Renal pelvis (tissue), 4 donors: Measurements from ENCODE around the gene LDLRAD4. TPM values are rescaled to one million over a fixed set of nuclear protein-coding genes. Genes with fewer than 3 reads are reported as not detected.

ENCODE experiments used
- DNase-seq: peaks from one replicate; pipeline ENCODE4 v3.0.0-alpha.2; 2013
- polyA plus RNA-seq, 3 donors: library from polyadenylated mRNA; unstranded; fragments of 120-200 nt; gene quantifications; one replicate each; pipeline ENCODE4 v1.2.1, GENCODE V29; 2013; ENCODE audit not compliant: insufficient read length in 3 of 3

The LDLRAD4 gene
- polyA plus RNA-seq, 3 donors, result 9.0 to 11.3 (median 10.6) TPM

- DNase-seq, result no peak
These were observed 61.7 kb downstream of the LDLRAD4 start for GRCh38 chr18:13280070-13280795.

DNA sequence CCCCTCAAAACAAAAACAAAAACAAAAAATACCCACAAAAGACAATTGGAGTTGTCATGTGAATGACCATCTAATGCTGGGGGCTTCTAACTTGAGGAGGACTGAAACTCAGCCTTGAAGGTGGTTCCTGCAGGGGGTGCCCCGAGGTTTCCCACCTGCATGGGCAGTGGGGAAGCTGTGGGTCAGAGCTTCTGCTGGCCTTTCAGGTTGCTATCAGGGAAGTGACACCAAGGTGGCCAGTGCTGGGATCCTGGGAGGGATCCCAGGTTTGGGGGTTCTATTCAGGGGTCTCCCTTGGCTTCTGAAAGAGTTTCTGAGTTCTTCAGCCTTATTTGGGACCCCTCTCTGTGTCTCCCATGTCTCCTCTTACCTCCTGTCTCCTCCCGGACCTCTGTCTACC, 62.8 kb downstream of the LDLRAD4 start:
- no peak for DNase-seq

GRCh38 chr18:13283746-13284145, 65.2 kb downstream of the LDLRAD4 start:
- no peak for DNase-seq

DNA sequence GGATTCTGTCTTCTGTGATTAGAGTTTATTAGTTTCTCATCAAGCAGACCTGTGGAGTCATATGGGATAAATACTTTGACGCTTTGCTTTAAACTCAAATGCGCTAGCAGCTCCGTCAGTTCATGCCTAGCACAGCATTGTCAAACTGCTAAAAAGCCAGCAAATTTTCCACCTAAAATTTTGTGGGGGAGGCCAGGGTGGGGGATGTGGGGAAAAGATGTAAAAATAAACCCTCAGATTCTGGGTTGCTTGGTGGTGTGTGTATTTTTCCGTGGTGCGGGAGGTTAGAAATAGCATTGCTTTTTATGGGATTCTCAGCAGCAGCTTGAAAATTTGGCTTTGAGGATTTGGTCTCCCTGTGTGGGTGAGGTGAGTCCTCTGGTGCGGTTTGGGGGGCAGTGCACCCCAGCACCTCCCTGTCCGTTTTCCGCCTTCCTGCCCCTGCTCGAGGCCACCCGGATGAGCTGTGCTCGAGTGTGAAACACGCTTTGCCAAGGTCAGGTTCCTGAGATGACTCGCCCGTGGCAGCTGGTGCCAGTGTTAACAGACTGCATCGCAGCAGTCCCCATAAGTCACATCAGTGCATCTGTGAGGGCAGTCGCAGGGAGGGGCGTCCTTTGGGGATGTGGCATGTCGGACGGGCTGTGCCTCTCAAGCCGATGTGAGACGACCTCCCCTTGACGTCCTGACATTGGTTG, 65.9 kb downstream of the LDLRAD4 start:
- DNase-seq, result no peak

DNA sequence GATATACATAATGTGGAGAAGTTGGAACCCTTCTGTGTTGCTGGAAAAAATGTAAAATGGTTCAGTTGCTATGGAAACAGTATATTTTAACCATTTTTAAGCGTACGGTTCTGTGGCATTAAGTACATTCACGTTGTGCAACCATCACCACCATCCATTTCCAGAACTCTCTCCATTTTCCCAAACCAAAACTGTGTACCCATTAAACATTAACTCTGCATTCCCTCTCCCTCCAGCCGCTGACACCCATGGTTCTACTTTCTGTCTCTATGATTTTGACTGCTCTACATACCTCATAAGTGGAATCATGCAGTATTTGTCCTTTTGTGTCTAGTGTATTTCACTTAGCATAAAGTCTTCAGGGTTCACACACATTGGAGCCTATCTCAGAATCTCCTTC, 67.3 kb downstream of the LDLRAD4 start:
- no peak for DNase-seq

- DNase-seq, result no peak
These were observed 68.0 kb downstream of the LDLRAD4 start for GRCh38 chr18:13286456-13287125.

DNA sequence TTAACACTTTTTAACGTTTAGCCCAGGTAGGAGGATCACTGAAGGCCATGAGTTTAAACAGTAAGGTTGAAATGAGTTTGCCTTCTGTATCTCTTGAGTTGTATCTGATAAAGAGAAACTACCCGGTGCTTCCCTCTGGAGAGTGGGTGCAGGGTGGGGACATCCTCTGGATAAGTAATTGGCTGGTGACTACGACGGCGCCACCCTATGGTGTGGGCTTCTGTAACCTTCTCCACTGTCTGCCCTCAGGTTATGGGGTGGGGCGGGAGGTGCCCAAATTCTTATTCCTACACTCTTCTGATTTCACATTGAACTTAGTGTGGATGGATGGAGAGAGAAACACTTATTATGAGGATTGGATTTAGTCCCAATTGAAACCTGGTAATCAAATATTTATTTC, 68.8 kb downstream of the LDLRAD4 start:
- DNase-seq, result no peak

GRCh38 chr18:13288509-13289133, 70.1 kb downstream of the LDLRAD4 start:
- no peak for DNase-seq

DNA sequence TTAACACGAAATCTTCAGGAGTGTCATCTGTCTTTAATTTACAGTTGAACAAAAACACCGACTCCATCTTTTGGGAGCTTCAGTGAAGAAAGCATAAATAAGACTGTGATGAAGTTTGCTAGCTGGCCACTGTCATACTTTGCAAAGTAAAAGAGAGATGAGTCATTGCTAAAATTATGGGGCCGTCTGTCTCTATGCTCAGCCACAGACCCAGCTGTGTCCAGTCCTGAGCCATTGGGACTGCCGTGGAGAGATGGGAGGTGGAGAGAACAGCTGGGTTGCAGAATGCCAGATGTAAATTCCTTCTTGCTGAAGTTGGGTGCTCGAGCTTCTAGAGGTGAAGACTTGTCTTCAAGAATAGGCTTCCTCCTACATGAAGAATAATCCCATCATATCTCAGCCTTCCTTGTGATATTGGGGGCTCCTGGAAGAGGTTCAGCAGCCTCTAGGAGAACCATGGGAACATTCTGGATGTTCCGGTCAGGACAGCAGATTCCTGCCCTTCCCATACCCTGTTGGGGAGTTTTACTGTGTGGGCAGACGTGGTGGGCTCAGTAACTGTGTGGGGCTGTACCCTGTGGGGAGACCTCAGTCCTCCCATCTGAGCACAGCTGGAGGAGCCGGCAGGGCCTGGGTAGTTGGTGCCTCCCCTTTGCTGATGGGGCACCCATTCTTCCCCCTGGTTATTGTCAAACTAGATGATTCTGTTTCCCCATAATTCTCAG, 71.1 kb downstream of the LDLRAD4 start:
- no peak for DNase-seq

DNA sequence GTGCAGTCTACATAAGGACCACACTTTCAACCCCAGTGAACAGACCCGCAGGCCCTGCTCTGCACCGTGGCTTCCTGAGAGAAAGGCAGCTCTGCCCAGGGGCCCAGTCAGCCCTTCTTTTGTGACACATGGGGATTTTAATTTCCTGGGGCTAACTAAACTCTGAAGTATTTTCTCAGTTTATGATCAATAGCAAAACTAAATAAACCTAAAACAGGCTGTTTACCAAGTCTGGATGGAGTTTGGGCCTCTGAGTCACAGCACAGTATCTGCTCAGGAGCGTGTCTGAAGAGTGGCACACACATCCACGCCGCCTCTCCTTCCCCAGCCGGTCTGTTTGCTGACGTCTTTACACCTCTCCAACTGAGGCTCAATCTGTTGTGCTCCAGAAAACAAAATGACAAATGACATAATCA, 72.3 kb downstream of the LDLRAD4 start:
- DNase-seq, result no peak

DNA sequence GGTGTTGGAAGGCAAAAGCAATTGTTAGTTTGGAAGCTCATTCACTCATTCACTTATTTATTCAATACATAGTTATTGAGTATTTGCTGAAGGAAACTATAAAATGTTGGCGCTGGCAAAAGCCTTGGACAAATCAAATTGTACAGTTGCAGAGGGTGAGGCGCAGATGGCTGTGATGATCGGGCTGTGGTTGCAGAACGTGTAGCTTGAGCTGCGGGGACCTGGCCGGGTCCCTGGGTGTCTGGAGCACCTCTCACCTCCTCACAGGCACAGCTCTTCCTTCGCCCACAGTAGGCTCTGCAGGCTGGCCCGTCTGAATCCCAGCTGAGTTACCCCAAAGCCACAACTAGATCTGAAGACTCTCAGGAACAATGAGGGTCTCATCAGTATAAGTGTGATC, 72.7 kb downstream of the LDLRAD4 start:
- DNase-seq, result no peak

- DNase-seq, result no peak
These were observed 73.3 kb downstream of the LDLRAD4 start for GRCh38 chr18:13291745-13292447.

DNA sequence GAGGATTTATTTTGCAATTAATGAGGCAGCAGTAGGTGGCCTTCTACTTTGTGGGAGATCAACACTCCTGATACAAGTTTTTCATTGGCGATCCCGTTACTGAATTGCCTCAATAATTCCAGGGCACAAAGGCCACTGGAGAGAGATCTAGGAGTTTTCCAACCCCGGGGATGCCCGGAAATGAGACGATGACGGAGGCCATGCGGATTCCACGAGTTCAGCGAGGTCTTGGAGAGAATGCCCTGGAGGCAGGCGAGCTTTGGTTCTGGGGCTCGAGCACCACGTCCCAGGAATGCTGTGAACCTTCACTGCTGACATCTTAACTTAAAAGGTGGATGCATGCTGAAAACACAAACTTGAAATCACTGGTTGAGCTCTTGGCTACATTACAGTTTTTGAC, 74.2 kb downstream of the LDLRAD4 start:
- no peak for DNase-seq

DNA sequence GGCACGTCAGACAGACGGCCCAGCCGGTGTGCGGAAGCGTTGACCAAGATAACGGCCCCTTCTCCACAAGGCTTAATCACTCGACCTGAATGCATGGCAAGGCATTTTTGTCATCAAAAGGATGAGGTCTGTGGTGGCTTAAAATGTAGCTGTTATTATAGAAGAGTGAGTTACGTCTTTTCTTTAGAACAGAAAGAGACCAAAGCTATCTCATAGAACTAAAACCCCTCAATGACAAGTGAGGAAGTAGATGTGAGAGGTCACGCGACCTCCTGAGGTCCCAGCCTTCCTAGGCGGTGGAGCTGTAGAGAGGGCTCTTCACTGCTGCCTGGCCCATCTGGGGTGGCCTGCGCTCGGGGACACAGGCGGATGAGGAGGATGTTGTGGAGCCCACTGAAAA, 75.7 kb downstream of the LDLRAD4 start:
- no peak for DNase-seq

DNA sequence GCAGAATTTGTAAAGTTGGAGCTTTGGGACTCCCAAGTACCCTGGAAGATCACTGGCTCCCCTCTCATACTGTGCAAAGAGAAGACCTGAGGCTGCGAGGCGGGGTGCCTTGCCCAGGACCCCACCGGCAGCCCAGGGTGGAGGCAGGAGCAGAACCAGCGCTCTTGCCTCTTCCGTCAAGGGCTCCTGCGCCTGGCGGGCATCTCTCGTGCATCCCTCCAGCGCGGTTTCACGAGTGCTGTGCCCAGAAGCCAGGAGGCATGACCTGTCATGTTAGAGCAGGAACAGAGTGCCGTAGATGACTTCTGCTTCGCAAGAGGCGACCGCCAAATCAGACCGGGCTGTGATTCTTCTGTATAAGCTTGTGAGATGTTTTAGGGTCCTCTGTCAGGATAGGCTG, 77.3 kb downstream of the LDLRAD4 start:
- no peak for DNase-seq

DNA sequence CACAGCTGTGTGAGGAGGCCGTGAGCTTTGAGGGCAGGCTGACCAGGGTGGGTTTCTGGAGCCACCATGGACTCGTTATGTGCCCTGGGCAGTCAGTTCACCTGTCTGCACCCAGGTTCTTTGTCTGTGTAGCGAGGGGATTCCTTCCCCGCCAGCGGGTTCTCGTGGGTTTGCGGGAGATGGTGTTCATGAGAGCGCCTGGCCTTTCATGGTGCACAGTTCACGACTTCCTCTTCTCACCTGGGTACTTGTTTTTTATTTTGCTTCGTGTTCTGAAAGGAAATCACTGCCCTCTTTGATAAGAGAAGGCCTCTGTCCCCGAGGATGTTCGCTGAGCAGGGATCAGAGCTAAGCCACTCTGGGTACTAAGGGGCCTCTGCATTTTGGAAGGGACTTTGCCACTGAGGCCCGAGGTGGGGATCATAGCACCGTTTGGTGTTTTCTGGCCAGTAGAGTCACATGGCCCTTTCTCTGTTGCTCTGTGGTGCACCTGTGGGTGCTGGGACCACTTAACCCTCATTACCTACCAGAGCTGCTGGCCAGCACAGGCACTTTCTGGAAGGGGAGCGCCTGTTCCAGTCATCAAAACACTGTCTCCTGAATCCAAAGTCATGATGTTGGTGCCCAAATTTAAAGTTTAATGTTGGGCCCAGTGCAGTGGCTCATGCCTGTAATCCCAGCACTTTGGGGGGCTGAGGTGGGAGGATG, 78.5 kb downstream of the LDLRAD4 start:
- DNase-seq, result no peak

DNA sequence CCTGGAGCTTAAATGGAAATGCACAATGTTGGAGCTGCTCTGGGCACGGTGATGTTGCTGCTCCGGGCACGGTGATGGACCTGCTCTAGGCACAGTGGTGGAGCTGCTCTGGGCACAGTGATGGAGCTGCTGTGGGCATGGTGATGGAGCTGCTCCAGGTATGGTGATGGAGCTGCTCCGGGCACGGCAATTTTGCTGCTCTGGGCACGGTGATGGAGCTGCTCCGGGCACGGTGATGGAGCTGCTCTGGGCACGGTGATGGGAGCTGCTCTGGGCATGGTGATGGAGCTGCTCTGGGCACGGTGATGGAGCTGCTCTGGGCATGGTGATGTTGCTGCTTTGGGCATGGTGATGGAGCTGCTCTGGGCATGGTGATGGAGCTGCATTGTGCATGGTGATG, 79.7 kb downstream of the LDLRAD4 start:
- no peak for DNase-seq

DNA sequence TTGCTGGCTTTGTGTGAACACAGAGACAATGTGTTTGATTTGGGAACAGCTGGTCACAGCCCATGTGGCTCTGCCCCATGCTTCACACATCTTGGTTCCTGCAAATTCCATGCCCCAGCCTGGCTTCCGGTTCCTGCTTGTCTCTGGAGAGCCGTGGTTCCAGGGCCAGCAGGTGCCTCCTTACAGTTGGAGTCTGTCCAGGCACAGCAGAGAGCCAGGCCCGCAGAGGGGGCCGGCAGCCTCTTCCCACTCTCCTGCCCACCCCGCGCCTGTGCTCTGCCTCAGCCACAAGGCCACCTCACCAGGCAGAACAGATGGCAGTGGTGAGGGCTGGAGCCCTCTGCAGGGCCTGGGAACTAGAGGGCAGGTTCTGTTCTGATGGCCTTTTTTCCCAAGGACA, 81.5 kb downstream of the LDLRAD4 start:
- DNase-seq, result no peak

DNA sequence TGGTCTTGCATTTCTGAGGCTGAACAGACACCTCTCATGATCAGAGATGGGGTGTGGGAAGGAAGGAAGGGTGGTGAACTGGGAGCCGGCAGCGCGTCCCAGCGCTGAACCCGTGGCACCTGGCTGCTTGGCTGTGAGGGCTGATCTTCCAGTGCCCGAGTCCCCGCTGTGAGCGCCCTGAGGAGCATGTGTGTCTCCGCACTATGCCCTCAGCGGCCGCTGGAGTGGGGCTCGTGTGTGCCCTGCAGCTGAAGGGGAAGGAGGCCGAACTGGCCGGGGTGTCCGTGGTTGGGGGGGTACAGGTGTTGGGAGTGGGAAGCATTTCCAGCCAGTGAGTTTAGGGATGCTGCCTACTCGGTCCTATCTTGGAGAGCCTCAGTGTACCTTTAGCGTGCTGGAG, 82.2 kb downstream of the LDLRAD4 start:
- DNase-seq, result no peak

DNA sequence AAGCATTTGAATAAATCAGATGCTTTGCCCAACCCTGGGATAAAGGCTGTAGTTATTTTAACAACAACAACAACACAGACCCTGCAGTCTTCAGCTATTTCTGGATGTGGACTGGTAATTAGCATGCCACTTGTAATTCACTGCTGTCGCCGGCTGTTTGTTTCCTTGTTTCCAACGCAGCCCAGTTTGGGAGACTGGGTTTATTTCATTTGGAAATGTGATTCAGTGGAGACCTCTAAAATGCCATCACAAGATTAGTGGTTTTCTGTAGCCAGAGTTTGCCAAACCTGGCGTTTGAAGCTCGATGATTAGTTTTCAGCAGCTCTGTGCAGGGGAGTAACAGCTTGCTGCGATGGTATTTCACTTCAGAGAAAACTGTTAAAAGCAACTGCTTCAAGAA, 83.5 kb downstream of the LDLRAD4 start:
- DNase-seq, result peak; percentile 81
